Activated CD8-positive, alpha-beta T cell treated with anti-CD3 and anti-CD28 coated beads for 36 hours (primary cell): ENCODE data around the gene MYO1B. TPM values are rescaled to one million over a fixed set of nuclear protein-coding genes. Genes with fewer than 3 reads are reported as not detected.

ENCODE experiments used
- ATAC-seq: fragments of 200-7000 bp; cut with Tn5 transposase; one replicate; pipeline ENCODE4 v1.10.0; 2021; ENCODE audit warnings: mild to moderate bottlenecking, moderate library complexity
- CTCF ChIA-PET: fragments of 350-600 bp; sonication (Branson Sonifier 250); formaldehyde crosslinking; loops from one replicate; lab custom pipeline; 2021; ENCODE audit warnings: antibody characterized with exemption; lab: Charles Lee
- POLR2A ChIA-PET: fragments of 350-600 bp; sonication (Branson Sonifier 250); formaldehyde crosslinking; loops from one replicate; lab custom pipeline; 2021; ENCODE audit warnings: antibody characterized with exemption; lab: Charles Lee
- DNase-seq: peaks from one replicate; pipeline ENCODE4 v3.0.0-alpha.2; 2020
- H3K27ac Mint-ChIP-seq: one replicate; pipeline ENCODE4 v1.8.0; 2021; ENCODE audit warnings: mild to moderate bottlenecking, mixed read lengths
- H3K27me3 Mint-ChIP-seq: one replicate; pipeline ENCODE4 v1.8.0; 2021; ENCODE audit warnings: mixed read lengths
- H3K36me3 Mint-ChIP-seq: one replicate; pipeline ENCODE4 v1.8.0; 2021; ENCODE audit warnings: low read depth, mixed read lengths
- H3K4me1 Mint-ChIP-seq: one replicate; pipeline ENCODE4 v1.8.0; 2021; ENCODE audit warnings: low read depth, mixed read lengths
- H3K4me3 Mint-ChIP-seq: one replicate; pipeline ENCODE4 v1.8.0; 2021; ENCODE audit warnings: mild to moderate bottlenecking, moderate library complexity, mixed read lengths
- H3K9me3 Mint-ChIP-seq: one replicate; pipeline ENCODE4 v1.8.0; 2021; ENCODE audit warnings: mixed read lengths
- intact Hi-C: fragments of 100-400 bp; cut with micrococcal nuclease; formaldehyde crosslinking; loops from one replicate; pipeline ENCODE4 v1.10.0; 2022
- total RNA-seq, 2 experiments: library from RNA; stranded (reverse); gene quantifications; one replicate each; pipeline ENCODE4 v1.2.3, GENCODE V29; 2021
- TF ChIP-seq, protein P1 (sequence below): fragments of 200-600 bp; IDR thresholded peaks from one replicate; pipeline ENCODE4 v1.8.0; 2022; ENCODE audit warnings: antibody characterized with exemption, mild to moderate bottlenecking

Gene MYO1B
- total RNA-seq, 2 experiments from 2014 or later: 43.2 to 44.8 TPM

DNA sequence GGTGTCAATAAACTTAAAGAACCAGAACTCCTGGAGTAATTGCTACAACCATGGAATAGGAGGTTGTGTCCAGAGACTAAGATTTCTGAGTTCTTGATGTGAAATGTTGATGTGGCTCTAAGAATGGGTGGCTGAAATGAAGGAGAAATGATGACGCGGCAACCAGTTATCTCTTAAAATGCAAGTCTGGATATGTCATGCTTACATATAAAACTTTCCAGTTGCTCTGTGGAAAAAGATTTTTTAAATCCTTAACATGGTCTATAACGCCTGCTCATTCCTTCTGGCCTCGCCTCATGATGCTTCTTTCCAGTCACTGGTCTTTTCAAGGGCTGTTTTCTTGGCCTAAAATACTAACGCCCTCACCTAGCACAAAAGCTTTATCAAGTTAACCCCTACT is 23.5 kb upstream of the MYO1B start:
- CTCF ChIA-PET: no interaction called here
- intact Hi-C loops: no loop called here
- ATAC-seq (no peak), DNase-seq (no peak)
- Mint-ChIP-seq H3K36me3 (peaks cover 4% of the 10 kb centered on the region), H3K4me1 (peaks cover 29% of the 10 kb centered on the region), H3K4me3 (no peak overlapping the region), H3K27me3 (no peaks in the 10 kb centered on the region), H3K9me3 (peaks cover 6% of the 10 kb centered on the region), H3K27ac (no peak overlapping the region)
- TF ChIP-seq, protein P1, sequence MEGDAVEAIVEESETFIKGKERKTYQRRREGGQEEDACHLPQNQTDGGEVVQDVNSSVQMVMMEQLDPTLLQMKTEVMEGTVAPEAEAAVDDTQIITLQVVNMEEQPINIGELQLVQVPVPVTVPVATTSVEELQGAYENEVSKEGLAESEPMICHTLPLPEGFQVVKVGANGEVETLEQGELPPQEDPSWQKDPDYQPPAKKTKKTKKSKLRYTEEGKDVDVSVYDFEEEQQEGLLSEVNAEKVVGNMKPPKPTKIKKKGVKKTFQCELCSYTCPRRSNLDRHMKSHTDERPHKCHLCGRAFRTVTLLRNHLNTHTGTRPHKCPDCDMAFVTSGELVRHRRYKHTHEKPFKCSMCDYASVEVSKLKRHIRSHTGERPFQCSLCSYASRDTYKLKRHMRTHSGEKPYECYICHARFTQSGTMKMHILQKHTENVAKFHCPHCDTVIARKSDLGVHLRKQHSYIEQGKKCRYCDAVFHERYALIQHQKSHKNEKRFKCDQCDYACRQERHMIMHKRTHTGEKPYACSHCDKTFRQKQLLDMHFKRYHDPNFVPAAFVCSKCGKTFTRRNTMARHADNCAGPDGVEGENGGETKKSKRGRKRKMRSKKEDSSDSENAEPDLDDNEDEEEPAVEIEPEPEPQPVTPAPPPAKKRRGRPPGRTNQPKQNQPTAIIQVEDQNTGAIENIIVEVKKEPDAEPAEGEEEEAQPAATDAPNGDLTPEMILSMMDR: no peak
- POLR2A ChIA-PET: no interaction called here

DNA sequence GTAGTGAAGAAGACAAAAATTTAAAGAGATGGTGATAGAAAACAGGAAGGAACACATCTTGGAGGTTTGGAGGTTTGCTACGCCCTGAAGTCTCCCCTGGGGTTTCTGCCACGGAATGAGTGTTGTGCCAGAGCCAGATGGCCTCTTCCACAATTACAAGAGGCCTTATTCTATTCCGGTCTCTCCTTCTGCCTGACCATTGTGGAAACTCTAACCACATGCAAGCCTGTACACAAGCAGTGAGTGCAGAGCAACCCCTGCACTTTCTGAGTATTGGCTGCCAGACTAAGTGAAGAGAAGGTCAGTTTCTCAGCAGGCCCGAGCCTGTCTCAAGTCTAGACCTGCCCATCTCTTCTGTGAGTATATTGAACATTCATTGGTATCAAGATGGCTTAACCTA is 22.7 kb upstream of the MYO1B start:
- no peak overlapping the region for H3K4me3 Mint-ChIP-seq
- CTCF ChIA-PET: no interaction called here
- H3K4me1 Mint-ChIP-seq: peaks cover 28% of the 10 kb centered on the region
- H3K9me3 Mint-ChIP-seq: peaks cover 6% of the 10 kb centered on the region
- no peaks in the 10 kb centered on the region for H3K27me3 Mint-ChIP-seq
- no peak overlapping the region for H3K27ac Mint-ChIP-seq
- TF ChIP-seq, protein P1: no peak
- H3K36me3 Mint-ChIP-seq: peaks cover 4% of the 10 kb centered on the region
- POLR2A ChIA-PET: no interaction called here
- ATAC-seq (no peak), DNase-seq (no peak)
- intact Hi-C loops: no loop called here

DNA sequence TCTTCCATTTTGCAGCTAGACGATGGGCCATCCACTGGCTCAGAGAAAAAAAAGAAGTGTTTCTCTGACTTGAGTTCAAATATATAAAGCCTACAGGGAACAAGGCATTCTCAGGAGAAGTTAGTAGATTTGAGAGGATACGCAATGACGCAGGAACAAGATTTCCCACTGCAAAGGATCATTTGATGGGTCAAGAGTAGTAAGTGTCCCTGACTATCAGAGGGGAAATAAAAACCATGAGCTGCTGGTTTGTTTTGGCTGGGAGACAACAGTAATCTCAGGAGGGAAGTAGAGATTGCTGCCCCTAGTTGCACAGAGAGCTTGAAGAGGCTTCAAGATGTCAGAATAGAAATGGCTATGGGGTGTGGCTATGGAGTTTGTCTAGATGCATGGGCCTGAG is 22.3 kb upstream of the MYO1B start:
- Mint-ChIP-seq H3K27me3 (no peaks in the 10 kb centered on the region), H3K27ac (no peak overlapping the region), H3K4me1 (peaks cover 23% of the 10 kb centered on the region), H3K9me3 (peaks cover 6% of the 10 kb centered on the region), H3K36me3 (peaks cover 4% of the 10 kb centered on the region), H3K4me3 (no peak overlapping the region)
- ChIA-PET CTCF (no interaction called here), POLR2A (no interaction called here)
- intact Hi-C loops: no loop called here
- no peak for ATAC-seq
- TF ChIP-seq, protein P1: no peak
- DNase-seq: no peak

DNA sequence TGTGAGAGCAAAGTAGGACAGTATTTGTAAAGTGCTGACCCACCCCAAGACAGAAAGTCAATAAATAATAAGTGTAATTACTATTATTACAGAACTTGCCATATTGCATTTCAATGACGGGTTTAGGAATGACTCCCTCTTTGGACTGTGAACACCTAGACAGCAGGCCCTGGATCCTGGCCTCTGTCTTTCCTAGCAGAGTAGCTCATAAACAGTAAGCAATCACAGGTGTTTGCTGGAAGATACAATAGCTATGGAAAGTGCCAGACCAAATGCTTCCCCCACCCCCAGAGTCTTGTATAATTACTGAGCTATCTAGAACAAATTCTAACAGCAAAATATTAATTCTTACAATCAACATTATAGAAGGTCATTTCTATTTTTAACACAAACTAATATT is 20.1 kb upstream of the MYO1B start:
- Mint-ChIP-seq H3K4me1 (peaks cover 7% of the 10 kb centered on the region), H3K27ac (no peak overlapping the region), H3K4me3 (no peak overlapping the region), H3K27me3 (no peaks in the 10 kb centered on the region), H3K9me3 (peaks cover 5% of the 10 kb centered on the region), H3K36me3 (peaks cover 4% of the 10 kb centered on the region)
- intact Hi-C loops: no loop called here
- TF ChIP-seq, protein P1: no peak
- DNase-seq (no peak), ATAC-seq (no peak)
- CTCF ChIA-PET: interaction anchor here (1.0 to 1.2 kb wide), 2 partner anchors 172 to 296 kb away, joined by 4 to 5 read pairs; no protein-coding TSS in a partner anchor
- POLR2A ChIA-PET: interaction anchor here (1.0 kb wide), 1 partner anchor 31 kb away, joined by 3 read pairs; no protein-coding TSS in a partner anchor

DNA sequence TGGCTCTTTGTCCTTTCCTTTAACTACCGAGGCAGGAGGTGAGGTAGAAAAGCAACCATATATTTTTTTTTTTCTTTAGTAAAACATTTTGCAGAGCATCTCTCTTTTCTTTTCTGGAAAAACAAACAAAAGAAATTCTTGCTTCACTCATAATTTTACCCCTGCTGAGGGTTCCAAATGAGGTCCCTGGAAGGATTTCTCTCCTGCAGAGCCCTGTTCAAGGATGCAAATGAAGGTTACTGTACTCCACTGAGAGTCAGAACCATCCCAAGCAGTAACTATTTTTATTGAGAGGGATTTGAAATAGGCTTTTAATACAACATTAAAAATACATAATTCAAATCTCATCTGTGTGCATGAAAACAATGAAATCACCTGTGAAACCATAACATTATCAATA is 19.5 kb upstream of the MYO1B start:
- ChIA-PET POLR2A (no interaction called here), CTCF (interaction anchor here (1.0 to 3.2 kb wide), 2 partner anchors 7 to 296 kb away, joined by 5 to 19 read pairs; no protein-coding TSS in a partner anchor)
- no peaks in the 10 kb centered on the region for H3K9me3 Mint-ChIP-seq
- no peak for ATAC-seq
- peaks cover 1% of the 10 kb centered on the region for H3K36me3 Mint-ChIP-seq
- intact Hi-C loops: no loop called here
- TF ChIP-seq, protein P1: no peak
- H3K27ac Mint-ChIP-seq: no peak overlapping the region
- no peaks in the 10 kb centered on the region for H3K27me3 Mint-ChIP-seq
- no peak for DNase-seq
- no peak overlapping the region for H3K4me3 Mint-ChIP-seq
- H3K4me1 Mint-ChIP-seq: peaks cover 2% of the 10 kb centered on the region
